MV-4-11 (cell line): ENCODE data around the gene RBCK1.
A peak's percentile ranks its signal among the peaks of the same experiment; 100 is the strongest.
"Not testable (repeated sequence)": the region's sequence is repeated elsewhere in the genome, so short reads cannot be mapped to it uniquely, and the experiment has no call there.

Source experiments
- DNase-seq: peaks from one replicate; lab custom pipeline; 2025; lab: John Stamatoyannopoulos, UW

Gene RBCK1

DNA sequence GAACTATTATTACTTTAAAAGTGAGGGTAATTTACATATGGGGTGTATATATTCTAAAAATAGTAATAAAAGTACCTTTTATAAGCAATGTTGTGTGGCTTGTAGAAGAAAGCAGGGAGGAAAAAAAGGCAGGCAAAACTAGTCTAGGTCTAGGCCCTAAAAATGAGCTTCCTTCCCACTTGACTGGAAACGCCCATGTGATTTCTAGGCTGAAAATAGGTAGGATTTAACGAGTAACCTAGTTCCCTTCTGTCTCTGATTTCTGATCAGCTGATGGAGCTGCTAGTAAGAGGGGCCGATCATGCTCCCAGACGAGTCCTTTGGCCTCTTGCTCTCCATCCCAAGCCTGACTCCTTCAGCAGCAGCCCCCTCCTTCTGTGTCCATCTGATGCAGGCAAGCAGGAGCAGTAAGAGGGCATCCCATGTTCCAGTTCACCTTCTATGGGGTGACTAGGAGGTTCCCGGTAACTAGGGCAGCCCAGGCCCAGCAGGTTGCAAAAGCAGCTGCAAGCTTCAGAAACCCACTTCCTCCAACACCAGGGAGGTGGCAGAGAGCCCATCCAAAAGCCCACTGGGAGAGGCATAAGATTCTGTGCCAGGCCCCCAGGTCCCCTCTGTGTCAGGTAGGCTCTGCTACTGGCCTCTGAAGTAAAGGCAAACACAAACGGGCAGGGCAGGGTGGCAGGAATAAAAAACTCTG lies 29.8 kb downstream of the RBCK1 start:
- DNase-seq: peak; percentile 39

DNA sequence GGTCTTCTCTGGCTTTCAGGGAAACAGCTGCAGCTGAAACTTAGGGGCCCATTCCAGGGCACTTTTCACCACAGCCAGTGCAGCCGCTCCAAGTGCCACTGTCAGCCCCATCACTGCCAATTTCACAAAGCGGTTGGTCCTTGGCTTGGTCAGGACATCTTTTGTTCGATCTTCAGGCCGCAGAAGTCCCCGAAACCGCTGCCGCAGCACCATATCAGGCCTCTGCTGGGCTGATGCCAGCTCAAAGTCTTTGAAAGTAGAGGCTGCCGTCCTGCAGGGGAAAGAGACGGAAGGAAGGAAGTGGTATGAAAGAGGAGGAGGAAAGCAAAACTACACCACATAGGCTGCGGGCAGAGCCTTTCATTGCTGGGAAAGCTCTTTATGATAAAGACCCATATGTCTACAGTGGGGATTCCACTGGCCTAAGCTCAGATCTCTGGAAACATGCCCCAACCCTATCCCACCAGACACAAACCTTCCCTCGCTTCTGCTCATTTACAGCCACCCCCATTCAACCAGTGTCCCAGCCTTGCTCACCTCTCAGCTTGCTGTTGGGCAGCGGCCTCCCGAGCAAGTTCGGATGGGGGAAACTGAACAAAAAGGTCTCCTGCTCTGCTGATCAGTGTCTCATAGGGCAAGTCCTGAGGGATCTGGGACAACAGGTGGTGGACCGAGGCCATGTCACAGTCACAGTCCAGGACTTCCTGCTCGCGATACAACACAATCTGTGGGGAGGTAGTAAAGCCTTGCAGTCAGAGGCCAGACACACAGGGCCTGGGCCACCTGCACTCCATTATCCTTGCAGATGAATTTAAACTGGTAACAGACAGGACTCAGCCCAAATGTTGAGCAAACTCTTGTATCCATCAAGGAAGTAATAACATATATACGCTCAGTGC lies 30.7 kb downstream of the RBCK1 start:
- peak; percentile 82 for DNase-seq

DNA sequence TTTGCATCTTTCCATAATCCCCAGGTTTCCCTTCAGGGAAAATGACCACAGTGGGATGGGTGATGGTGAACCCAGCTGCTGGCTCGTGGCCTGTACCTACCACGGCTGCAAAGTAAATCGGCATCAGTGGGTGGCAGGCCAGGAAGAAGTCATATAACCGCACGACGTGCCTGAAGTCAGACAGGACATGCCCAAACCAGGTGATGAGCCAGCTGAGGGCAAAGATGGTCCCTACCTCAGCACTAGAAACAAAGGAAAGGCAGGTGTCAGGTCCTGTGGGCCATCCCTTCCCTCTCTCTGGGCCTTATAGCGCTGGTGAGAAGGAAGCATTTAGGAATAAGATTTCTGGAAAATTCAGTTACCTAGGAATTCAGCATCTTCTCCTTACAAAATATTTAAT lies 32.0 kb downstream of the RBCK1 start:
- DNase-seq: no peak

DNA sequence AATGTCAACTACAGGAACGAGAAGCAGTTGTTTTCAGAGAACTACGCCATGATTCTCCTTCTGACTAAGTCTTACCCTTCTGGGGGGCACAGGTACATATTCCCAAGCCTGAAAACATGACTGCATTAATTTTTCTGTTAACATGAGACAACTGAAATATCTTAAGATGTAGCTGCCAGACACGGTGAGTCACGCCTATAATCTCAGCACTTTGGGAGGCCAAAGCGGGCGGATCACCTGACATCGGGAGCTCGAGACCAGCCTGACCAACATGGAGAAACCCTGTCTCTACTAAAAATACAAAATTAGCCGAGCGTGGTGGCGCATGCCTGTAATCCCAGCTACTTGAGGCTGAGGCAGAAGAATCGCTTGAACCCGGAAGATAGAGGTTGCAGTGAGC lies 32.5 kb downstream of the RBCK1 start:
- no peak for DNase-seq

DNA sequence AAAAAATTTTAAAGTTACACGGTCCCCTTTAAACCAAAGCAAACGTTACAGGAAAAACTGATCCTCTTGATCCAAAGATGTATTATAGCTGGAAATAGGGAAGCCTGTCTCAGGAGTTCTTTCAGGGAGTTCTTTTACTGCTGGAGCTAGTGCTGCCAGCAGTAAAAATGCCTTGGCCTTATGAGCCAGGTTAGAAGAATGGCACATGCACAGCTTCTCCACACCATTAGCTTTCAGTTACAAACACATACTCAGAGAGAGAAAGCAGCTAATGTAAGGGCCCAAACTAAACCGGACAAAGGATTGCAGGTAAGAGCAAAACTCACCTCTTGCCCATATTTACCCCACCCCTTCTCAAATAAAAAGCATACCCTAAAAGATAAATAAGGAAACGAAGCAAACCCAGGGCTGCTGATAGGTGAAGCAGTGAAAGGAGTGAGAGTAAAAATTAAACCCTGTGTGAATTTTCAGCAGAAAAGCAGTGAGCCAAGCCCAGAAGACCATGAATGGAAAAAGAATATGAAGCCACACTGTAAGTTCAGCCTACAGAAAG lies 35.2 kb downstream of the RBCK1 start:
- DNase-seq: no peak

DNA sequence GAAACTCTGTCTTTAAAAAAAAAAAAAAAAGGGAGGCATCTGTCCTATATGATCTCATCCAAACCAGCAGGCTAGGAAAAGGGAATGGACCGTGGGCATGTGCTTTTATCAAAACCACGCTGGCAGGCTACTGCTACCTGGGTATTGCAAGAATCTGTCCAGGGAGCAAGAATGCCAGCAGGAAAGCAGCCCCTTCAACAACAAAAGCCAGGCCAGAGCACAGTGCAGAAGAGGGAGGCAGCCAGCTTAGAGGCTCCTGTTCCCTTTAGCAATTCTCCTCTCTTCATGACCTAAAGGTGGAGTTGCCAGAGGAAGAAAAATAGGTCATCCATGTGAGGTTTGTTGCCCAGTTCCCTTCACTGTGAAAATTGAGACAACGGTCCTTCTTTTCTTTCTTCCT lies 36.0 kb downstream of the RBCK1 start:
- DNase-seq: no peak

DNA sequence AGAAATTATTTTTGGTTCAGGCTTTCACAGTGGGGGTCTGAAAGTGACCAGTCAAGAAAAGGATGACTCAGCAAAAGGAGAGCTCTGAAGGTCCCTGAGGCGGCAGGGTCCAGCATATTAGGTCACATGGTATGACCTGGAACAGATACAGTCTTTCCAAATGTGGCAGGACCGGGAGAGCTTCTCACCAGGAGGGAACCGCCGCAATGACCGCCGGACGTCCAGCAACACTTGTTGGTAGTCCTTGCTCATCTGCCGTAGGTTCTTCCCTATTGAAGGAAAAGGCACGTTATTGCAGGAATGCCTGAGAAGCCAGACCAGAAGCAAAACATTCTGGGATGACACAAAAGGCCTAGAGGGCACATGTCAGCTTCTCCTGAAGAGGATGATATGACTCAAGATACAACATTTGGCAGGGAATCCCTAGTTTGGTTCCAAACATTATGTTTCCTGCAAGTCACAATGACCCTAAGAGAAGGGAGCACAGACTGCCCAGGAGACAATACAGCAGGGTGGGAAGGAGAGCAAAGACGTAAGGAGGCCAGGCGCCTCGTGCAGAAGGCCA lies 36.8 kb downstream of the RBCK1 start:
- DNase-seq: no peak

DNA sequence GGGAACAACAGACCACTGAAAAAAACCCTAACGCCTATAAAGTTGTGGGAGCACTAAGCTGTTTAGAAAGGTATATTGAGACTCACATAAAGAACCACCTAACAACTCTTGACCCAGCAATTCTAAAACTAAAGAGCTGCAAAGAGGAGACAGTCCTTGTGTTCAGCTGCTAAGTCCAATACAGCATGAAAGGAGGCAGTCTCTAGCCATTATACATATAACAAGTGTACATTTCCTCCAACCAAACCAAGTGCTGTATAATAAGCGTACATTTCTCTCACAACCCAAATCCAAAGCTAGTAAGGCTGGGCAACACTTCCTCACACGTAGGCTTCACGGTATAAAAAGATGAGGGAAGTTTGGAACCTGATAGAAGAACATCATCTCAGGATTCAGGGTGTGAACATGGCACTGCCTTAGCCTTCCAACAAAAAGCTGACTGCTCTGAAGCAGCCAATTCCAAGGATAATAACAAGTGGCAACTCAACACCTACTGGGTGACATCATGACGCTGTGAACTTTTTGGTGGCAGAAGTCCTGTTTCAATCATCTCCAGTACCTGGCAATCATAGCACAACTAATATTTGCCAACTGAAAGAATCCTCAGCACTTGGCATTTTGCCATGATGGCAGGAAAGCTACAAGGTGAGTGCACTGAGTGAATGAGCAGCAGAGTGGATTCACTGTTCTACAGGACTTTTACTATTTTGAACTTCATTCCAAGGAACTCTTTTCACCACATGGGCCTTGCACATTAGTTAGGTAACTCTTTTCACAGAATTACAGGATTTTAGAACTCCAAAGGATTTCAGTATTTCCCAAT lies 37.6 kb downstream of the RBCK1 start:
- no peak for DNase-seq

DNA sequence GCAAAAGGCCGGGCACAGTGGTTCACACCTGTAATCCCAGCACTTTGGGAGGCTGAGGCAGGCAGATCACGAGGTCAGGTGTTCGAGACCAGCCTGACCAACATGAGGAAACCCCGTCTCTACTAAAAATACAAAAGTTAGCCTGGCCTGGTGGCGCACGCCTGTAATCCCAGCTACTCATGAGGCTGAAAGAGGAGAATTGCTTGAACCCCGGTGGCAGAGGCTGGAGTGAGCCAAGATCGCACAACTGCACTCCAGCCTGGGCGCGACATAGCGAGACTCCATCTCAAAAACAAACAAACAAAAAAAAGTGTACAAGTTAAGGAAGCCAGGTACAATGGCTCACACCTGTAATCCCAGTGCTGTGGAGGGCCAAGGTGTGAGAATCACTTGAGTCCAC lies 43.9 kb downstream of the RBCK1 start:
- DNase-seq: not testable (repeated sequence)

DNA sequence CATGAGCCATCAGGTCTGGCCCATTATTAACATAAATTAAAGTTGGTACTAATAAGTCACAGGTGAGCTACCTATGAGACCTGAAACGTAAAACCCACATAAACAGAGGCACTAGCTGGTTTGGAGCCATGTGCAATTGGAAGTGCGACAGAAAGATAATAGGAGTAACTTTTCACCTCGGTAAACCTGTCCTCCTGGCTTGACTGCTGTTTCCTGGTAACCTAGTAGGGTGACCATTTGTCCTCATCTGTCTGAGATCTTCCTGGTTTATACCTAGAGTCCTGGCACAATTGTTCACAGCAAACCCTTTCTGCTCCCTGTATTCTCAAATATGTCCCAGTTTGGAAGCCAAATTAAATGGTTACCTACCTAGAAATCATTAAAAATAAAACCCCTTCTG lies 46.9 kb downstream of the RBCK1 start:
- DNase-seq: no peak

DNA sequence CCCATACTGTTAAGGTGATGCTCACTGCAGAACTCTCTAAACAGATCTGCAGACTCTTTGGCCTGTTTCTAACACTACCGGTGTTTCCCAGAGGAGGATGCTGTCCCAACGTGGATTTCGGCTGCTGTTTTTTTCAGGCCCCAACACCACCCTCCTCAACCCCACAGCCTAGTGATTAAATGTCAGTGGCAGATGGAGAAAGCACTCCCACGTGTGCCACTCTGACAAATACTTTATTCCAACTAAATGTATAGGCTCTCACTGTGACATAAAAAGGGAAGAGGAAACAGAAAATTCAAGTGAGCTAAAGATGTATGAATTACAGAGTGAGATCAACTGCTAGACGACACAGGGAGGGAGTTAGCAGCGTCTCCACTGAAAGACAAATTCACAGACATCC lies 50.7 kb downstream of the RBCK1 start:
- peak; percentile 57 for DNase-seq

DNA sequence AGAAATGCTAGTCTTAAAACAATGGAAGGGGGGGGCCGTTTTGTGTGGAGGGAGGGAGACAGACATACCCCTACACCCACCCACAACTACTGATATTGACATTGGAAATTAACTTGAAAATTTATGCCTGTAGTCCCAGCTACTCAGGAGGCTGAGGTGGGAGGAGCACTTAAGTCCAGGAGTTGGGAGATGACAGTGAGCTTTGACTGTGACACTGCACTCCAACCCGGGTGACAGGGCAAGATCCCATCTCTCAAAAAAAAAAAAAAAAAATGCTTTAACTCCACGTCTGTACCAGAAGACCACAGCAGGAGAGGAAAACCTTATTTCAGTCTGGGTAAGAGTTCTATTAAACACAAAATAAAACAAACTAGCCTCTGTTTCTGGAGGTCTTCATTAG lies 52.1 kb downstream of the RBCK1 start:
- DNase-seq: no peak

DNA sequence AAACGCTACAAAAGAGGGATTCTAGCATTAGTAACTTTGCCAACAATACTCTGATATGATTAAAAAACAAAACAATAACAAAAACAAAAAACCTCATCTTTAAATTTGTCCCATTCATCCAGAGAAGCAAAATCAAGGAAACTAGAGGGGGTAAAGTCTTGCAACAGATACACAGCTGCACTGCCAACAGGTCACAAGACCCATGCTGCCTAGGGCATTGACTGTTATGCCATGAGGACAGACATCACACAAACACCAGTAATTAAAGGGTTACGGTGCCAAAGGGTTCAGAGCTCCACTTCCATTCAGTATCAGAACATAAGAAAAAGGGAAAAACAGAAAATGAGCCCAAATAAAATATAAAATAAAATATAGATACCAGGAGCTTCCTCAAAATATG lies 52.6 kb downstream of the RBCK1 start:
- DNase-seq: no peak

DNA sequence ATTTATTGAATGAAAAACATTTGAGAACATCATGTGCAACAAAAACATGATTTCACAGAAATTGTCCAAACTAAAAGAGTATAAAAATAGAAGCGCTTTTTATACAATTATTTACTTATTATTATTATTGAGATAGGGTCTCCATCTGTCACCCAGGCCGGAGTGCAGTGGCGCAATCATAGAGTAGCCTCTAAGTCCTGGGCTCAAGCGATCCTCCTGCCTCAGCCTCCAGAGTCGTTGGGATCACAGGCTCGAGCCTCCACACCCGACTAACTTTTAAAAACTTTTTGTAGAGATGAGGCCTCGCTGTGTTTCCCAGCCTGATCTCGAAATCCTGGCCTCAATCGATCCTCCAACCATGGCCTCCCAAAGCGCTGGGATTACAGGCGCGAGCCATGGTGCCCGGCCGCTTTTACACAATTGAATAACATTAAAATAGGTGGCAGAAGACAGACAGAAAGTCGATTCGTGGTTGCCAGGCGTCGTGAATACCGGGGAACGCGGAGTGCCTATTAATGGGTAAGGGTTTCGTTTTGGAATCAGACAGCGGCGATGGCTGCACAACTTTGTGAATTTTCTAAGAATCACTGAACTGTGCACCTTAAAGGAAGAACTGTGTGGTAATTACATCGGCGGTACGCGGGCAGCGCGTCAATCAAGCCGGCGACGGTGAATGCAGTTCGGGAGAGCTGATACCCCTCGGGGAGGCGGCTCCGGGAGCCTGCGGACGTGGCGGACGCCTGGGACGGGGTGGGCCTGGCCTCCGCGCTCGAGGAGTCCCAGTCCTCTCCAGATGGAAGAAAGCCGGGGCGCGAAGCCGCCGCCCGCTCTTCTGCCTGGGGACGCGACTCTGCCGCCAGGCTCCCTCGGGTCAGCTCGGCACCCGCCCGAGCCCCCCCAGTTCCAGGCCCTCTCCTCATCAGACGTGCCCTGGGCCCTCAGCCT lies 53.4 kb downstream of the RBCK1 start:
- DNase-seq: peak; percentile 9

DNA sequence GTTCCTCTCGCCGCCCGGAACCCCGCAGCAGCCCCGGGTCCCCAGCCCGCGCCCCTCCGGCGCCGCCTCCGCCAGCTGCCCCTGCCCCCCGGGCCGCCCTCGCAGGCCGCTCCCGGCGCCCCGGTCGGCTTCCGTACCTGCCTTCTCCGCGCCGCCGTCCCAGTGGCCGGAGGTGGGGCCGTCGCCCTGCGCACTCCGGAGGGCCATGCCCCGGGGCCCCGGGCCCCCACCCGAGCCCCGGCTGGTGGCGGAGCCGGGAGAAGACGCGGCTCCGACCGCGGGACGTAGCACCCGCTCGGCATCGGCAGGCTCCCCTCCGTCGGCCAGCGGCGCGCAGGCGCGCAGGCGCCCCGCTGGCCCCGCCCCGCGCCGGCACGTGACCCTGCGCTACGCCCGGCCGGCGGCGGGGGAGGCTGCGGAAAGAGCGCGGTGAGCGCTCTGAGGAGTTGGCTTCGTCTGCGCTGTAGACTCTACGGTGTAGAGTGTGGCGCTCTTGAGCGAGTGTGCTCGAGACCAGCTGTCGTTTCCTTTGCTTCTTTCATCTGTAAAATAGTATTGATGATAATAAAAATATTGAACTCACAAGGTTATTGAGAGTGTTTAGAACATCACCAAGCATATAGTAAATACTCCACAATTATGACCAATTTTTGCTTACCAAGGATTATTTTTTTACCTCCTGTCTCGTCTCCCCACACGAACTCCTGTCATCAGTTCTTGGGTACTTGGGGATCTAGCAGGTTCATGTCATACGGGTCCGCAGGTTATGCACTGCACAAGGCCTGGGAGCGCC lies 54.3 kb downstream of the RBCK1 start, which contains the start of gene TBC1D20:
Gene TBC1D20 (minus strand): TSS at position 335 of the 793 bp plus-strand sequence. CDS start 128 bp downstream, at position 207.
- DNase-seq: peak; percentile 77

DNA sequence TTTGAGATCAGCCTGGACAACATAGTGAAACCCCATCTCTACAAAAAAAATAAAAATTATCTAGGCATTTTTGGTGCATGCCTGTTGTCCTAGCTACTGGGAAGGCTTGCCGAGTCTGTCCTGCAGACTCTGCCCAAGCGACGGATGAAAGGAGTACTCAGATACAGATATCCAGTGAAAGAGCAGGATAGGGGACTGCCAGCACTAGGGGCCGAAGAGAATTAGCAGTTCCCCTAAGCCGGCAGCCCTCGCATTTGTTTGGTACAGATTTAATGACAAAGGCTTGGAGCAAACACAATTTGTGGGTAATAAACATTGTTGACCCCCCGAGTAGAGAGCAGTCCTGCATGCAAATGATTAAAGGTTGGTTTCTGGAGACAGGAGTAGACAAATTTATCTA lies 59.7 kb downstream of the RBCK1 start:
- DNase-seq: no peak

DNA sequence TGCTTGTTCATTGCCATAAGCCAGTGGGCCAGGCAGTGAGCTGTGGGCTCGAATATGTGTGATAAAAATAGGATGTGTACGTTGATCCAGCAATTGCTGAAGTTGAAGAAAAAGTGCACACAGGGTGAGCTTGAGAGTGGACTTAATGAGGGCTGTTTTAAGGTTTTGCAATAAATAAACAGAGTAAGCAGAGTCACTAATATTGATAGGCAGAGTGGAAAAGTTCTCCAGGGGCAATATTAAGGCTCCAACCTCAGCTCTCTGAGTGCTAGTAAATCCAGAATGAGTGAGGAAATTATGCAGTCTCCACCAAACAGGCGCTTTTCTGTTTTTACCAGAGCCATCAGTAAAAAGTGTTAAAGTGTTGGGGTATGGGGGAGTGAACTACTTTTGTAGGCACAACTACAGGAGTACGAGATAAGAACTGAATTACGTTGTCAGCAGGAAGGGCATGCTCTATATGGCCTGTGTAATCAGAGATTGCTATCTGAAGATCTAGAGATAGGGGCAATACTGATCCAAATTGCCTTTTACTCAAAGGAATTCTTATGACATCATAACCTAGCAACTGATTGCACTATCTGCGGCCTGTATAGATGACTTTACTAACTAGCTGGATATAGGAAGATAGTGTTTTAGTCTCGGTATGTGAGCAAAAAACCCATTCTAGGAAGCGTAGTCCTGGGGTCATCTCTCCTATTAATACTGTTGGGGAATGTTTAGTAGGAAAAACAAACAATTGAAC lies 61.8 kb downstream of the RBCK1 start:
- no peak for DNase-seq

DNA sequence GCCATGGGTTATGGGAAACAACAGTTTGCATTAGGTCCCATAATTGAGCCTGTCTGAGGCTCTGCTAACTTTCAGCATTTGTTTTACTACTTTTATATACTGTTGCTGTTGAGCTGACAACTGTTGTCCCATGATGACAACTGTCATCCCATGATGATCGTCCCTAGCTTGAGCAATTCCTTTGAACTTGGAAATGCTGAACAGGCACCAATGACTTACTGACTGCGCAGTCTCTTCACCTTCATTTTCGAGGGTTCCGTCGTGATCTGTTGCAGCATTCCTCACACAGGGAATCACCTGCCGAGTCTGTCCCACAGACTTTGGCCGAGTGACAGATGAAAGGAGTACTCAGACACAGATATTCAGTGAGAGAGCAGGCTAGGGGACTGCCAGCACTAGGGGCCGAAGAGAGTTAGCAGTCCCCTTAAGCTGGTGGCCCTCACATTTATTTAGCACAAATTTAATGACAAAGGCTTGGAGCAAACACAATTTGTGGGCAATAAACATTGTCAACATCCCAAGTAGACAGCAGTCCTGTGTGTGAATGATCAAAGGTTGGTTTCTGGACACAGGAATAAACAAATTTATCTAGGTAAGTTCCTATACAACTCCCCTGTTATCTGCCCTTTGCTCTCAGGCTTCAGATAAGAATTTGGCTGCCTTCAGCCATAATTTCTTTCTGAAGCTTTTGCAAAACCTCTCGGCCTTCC lies 64.2 kb downstream of the RBCK1 start:
- no peak for DNase-seq
